Stimulated activated CD4-positive, alpha-beta T cell treated with anti-CD3 and anti-CD28 coated beads, Interleukin-1b, Interleukin-23, amount 100 ng/mL, for 4 hours (primary cell): Measurements from ENCODE around the gene SOX18.
A peak's percentile ranks its signal among the peaks of the same experiment; 100 is the strongest.
"Not testable (repeated sequence)": the region's sequence is repeated elsewhere in the genome, so short reads cannot be mapped to it uniquely, and the experiment has no call there.

ENCODE experiments used
- DNase-seq, 2 donors: peaks; one replicate each; pipeline ENCODE4 v3.0.0-alpha.2; 2020; ENCODE audit warnings: low read depth in 2 of 2

SOX18 gene

DNA sequence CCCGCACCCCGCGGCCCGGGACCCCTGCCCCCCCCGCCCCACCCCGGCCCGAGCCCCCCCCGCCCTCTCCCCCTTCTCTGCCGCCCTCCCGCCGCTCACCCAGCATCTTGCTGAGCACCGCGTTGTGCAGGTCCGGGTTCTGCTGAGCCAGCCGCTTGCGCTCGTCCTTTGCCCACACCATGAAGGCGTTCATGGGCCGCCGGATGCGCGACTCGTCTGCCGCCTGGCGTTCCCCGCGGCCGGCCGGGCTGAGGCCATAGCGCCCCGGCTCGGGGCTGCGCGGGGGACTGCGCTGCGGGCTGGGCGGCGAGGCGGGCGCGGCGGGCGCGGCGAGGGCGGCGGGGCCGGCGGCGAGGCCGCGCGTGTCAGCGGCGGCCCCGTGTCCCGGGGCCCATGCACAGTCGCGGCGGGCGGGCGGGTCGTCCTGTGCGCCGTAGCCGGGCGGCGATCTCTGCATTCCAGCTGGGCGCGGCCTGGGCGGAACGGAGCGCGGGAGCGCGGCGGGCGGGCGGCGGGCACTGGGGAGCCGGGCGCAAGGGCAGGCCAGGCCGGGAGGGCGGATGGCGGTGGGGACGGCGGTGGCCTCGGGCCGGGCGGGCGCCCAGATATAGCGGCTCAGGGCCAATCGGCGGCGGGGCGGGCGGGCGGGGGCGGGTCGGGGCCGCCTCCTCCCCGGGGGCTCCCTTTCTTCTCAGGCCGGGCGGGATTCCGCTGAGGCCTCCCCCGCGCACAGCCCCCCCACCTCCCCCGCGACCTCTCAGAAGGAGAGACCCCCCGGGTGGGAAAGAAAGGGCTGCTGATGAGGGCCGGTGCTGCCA is at the start of gene SOX18:
Gene SOX18 (minus strand): TSS at position 580 of the 818 bp plus-strand sequence. CDS start 123 bp downstream, at position 457.
- DNase-seq, result no peak

DNA sequence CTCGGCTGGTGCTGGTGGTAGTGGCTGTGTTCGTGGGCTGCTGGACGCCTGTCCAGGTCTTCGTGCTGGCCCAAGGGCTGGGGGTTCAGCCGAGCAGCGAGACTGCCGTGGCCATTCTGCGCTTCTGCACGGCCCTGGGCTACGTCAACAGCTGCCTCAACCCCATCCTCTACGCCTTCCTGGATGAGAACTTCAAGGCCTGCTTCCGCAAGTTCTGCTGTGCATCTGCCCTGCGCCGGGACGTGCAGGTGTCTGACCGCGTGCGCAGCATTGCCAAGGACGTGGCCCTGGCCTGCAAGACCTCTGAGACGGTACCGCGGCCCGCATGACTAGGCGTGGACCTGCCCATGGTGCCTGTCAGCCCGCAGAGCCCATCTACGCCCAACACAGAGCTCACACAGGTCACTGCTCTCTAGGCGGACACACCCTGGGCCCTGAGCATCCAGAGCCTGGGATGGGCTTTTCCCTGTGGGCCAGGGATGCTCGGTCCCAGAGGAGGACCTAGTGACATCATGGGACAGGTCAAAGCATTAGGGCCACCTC is 49.1 kb upstream of the SOX18 start:
- DNase-seq, result no peak

DNA sequence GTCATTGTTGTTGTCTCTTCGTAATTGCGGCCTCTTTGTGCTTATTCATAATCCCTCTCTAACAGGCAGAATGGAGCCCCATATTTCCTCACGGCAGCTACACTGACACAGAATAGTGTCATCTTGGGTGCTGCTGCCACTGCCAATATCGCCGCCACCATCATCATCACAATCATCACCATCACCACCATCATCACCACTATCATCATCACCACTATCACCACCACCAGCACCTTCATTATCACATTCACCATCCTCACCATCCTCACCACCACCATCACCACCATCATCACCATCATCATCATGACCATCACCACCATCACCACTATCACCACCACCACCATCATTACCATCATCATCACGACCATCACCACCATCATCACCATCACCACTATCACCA is 47.1 kb upstream of the SOX18 start:
- no peak for DNase-seq

DNA sequence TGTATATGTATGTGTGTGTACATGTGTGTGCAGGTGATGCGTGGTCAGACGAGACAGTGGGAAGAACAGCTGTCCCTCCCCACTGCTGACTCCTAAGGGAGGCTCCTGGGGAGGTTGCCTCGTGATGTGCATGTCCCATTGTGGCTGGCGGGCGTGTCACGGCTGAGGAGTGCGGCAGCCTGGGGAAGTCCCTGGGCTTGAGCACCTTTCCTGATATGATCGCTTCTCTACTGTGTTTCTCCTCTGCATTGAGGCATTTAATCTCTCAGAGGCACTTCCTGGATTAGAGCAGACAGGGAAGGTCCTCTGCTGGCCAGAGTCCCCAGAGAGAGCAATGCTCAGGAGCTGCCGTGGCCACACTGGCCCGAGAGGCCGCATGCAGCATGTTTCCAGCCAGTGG is 46.5 kb upstream of the SOX18 start:
- DNase-seq, result no peak

DNA sequence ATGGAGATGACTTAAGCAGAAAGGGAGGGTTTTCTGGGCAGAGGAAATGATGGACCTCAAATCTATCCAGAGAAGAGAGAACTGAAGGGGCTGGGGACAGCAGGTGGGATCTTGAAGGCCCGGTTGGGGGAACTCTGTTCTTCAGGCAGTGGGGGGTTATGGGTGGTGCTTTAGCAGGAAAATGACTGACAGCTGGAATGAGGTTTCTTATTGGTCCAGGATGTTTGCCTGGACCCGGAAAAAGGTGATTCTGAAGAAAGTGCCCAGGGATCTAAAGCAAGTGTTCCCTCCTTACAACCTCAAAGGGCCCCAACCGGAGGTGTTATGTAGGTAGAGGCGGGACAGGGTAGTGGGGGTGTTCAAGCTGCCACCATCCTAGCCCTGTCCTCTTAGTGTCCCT is 46.0 kb upstream of the SOX18 start:
- no peak for DNase-seq

DNA sequence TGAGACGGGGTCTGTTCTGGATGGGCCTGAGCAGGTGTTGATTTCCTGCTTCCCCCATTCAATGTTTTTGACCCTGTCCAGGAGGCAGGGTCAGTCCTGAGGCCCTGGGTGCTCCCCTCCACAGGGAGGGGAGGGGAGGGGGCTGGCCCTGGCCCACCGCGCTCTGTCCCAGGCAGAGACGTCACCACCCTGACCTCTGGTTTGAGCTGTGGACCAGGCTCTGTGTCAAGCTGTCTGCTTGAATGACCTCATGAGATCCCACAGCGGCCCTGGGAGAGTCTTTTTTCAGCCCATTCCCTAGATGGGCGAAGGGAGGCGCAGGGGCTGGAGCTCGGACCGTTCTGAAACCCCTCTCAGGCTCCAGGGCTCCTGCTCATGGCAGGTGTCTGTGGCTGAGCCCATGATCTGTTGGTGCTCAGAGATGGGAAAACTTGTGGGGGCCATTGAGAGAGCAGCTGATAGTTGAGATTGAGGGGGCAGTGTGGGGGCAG is 43.6 kb upstream of the SOX18 start:
- DNase-seq, result no peak

DNA sequence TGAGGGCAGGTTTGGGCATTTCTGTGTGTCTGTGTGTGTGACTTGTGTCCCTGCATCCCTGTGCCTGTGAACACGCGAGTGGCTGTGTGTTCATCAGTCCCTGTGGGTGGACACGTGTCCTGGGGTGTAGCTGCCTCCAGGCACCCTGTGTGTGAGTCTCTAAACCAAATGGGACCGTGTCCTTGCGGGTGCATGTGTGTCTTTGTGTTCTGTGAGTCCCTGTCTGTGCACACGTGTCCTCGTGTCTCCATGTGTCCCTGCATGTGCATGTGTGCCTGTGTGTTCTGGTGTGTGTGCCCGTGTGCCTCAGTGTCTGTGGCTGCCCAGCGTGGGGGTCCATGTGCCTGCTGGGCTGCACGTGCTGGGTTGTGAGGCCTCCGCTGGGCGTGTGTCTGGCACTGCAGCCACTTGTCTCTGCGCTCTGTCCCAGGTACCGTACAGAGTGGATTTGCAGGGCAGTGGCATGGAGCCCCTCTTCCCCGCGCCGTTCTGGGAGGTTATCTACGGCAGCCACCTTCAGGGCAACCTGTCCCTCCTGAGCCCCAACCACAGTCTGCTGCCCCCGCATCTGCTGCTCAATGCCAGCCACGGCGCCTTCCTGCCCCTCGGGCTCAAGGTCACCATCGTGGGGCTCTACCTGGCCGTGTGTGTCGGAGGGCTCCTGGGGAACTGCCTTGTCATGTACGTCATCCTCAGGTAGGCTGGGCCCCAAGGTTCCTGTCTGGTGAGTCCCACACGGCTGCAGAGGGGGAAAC is 43.0 kb upstream of the SOX18 start:
- no peak for DNase-seq

DNA sequence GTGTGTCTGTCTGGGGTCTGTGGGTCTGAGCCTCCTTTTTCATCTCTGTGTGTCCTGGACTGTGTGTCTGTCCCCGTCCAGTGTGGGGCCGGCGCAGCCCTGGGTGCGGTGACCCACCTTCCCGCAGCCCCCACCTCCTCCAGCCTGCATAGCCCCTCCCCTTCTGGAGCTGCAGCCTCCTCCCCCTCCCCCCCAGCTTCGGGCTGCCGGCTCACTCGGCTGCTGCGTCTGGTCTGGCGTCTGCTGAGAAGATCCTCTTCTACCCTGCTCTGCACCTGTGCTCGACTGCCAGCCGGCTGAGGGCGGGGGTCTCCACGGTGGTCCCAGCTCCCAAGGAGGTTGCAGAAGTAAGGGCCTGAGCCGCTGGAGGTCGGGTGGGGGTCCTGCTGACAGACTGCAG is 42.3 kb upstream of the SOX18 start:
- DNase-seq, result no peak

DNA sequence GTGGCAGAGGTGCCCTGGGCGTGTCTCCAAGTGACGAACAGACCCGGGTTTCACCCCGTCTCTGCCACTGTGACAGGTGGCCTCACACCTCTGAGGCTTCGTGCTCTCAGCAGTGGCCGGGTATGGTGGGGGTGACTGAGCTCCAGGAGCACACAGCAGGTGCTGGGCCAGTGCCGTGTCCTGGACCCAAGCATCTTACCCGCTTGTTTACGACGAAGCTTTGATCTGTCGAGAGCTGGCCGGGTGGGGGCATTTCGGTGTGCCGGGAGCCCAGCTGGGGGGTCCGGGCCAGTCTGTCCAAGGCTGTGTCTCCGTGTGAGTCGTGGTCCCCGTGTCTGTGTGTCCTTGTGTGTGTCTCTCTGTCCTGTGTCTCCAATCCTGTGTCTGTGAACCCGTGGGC is 41.9 kb upstream of the SOX18 start:
- no peak for DNase-seq

DNA sequence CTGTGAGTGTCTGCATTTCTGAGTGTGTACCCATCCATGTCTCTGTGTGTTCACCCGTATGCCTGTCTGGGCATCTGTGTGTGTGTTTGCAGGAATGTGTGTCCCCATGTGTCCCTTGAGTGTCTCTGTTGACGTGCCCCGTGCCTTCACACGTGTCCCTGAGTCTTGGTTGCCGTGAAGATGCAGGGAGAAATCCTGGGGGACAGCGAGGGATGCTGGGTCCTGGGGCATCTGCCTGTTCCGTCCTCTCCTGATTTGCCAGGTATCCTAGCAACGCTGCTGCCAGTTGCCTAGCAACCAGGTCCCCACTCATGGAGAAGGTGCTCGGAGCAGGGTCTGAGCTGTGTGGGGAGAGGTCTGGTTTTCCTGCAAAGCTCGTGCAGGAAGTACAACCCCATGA is 40.7 kb upstream of the SOX18 start:
- no peak for DNase-seq

DNA sequence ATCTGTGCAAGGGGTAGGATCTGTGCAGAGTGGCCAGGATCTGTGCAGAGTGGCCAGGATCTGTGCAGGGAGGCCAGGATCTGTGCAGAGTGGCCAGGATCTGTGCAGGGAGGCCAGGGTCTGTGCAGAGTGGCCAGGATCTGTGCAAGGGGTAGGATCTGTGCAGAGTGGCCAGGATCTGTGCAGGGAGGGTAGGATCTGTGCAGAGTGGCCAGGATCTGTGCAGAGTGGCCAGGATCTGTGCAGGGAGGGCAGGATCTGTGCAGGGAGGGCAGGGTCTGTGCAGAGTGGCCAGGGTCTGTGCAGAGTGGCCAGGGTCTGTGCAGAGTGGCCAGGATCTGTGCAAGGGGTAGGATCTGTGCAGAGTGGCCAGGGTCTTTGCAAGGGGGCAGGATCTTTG is 39.1 kb upstream of the SOX18 start:
- DNase-seq, result not testable (repeated sequence)

DNA sequence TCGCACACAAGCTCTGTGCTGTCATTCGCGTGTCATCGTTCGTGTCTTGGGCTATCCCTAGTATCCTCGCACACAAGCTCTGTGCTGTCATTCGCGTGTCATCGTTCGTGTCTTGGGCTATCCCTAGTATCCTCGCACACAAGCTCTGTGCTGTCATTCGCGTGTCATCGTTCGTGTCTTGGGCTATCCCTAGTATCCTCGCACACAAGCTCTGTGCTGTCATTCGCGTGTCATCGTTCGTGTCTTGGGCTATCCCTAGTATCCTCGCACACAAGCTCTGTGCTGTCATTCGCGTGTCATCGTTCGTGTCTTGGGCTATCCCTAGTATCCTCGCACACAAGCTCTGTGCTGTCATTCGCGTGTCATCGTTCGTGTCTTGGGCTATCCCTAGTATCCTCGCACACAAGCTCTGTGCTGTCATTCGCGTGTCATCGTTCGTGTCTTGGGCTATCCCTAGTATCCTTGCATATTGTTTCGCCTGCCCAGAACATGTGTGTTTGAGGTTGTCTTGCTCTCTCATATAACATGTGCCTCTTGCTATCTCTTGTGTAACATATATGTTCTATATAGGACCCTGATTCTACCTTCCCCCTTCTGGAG is 37.9 kb upstream of the SOX18 start:
- DNase-seq, result not testable (repeated sequence)

DNA sequence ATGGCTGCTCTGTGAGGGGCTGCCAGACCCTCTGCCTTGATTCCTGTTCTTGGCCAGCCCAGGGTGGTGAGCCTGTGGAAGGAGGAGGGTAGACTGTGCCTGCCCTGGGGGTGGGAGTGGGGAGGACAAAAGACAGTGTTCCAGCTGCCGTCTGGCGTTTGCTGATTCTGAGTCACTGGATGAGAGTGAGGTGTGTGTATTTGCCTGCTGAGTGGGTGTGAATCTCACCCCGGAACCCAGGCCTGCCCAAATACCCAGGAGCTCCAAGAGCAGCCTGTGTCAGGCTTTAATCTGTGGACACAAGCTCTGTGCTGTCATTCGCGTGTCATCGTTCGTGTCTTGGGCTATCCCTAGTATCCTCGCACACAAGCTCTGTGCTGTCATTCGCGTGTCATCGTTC is 37.4 kb upstream of the SOX18 start:
- no peak for DNase-seq

DNA sequence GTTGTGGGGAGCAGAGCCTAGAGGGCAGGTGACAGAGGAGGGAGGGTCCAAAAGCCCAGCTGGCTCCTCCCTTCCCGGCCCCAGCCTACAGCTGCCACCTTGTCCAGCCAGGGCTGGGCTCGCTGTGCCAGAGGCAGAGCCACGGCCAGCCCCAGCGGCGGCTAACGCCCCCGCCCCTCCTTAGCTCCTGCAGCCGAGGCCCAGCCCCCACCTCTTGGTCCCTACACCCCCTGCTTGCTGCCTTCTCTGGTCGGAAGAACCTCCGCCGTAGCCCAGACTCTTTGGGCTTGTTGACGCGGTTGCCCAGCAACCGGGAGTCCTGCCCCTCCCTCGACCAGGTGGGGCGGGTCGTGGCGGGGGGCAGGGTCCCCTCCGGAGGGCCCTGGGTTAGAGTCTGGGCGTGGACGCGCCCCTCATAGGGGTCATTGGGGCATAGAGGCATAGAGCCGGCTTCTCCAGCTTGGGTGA is 35.3 kb upstream of the SOX18 start:
- DNase-seq, result no peak

DNA sequence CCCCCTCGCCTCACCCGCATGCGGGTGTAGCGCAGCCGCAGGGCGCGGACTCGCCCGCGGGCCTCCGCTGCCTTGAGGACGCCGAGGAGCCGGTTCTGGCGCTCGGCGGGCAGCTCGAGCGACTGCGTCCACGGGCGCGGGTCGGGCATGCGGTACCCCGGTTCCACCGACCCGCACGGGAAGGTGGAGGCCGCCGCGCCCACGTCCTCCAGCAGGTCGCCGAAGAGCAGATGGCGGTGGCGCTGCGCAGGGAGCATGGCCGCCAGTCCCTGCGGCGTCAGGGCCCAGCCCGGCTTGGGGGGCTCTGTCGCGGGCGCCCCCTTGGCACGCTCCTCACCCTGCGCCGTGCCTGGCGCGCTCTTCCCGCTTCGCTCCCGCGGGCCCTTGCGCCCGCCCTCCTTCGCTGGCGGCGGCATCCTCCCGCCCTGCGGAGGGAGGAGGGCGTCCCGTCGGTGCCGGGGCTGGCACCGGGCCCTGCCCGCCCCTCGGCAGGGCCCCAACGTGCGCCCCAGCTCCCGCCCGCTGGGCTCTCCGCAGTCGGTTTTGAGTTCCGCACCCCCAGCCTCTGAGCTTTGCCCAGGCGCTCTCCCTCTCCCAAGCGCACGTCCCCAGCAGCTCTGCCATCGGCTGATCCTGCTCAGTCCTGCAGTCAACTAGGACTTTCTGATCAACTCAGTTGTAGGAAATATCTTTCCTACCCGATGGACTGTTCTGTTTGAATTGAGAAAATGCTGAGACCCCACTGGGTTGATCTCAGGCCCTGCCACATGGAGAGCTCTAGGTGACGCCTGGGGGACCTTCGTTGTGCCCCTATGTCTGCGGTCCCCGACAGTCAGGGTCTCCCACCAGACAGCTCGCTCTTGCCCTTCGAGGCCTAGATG is 34.6 kb upstream of the SOX18 start, which contains the start of gene LKAAEAR1:
Gene LKAAEAR1 (minus strand): TSS at position 595 of the 881 bp plus-strand sequence. CDS start 179 bp downstream, at position 416.
- DNase-seq, result no peak

DNA sequence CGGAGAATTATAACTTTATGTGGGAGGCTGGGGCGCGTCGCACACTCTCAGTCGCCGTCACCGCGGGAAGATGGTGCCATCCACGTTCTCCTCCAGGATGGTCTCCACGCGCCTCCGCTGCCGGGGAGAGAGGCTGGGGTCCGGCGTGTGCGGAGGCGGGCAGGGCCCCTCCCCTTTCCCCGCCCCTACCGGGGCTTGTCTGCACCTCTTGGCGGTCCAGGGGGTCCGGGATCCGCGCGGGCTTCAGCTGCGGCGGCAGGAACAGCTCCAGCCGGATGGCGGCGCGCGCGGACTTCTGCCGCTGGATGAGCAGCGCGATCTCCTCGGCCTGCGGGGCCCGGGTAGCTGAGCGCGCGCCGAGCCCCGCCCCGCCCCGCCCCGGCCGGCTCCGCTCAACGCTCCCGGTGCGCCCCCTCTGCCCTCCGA is 34.0 kb upstream of the SOX18 start:
- DNase-seq, result peak; percentile 56 to 69

DNA sequence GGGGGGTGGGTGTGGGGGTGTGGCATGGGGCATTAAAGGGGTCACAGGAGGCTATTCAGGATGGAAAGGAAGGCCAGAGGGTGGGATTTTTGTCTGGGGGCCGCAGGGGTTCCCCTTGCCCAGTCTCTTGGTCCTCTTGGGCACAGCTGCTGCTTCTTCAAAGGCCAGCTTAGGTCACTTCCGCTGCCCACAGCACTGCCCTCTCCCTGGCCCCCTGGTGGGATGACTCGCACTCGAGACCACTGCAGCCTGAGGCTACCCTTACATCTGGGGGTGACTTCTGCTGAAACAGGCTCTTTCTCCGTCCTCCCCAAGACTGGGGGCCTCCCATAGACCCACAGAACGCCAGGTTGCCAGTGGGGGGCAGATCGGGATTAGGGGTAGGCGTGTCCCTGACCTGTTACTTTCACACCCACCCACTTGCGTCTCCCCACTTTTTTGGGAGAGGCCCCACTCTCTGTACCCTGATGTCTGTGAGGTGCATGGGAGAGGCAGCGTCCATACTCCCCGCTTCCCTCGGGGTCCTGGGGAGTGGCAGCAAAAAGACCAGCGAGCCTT is 33.5 kb upstream of the SOX18 start:
- no peak for DNase-seq

DNA sequence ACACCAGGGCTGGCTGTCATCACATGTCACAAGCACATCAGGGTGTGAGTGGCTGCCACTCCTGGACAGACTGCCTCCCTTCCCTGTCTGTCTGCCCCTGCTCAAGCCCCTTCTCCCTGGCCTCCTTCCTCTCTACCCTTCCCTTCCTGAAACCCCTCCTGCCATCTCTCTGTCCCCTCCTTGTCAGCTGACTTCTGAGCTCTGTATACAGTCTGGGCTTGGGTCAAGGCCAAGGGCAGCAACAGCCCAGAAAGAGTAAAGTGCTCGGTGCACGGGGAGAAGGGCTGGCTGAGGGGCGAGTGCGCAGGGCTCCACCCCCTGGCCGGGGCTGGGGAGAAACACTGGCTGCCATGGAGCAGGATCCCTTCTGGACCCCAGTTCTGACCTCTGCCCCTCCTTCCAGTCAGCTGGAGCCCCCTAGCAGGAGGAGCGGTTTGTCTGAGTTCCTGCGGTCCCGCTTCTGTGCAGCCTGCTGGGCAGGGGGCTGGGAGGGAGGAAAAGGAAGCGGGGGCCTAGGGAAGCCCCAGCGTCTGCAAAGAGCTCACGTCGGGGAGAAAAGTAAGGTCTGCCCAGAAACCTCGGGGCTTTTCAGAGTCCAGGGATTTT is 32.8 kb upstream of the SOX18 start:
- no peak for DNase-seq

DNA sequence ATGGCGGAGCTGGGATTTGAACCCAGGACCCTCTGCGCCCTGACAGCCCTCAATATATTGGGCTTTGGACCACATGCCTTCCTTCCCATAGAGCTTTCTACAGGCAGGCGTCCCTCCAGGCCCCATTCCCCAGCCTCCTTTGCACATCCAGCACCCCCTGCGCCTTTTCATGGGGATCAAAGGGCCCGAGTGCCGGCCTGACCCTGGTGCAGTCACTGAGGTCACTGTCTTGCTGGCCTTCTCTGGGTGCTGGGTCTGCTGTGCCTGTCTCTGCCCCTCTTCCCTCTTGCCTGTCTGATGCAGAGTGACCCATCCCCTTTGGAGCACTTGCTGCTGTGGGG is 32.2 kb upstream of the SOX18 start:
- DNase-seq, result no peak
